Astrocyte (in vitro differentiated cells and primary cell): ENCODE data around the gene DISP1.

Experiments used
- CTCF ChIP-seq: IDR thresholded peaks from 2 replicates; pipeline ENCODE4 v1.5.1; 2011; ENCODE audit warnings: low read depth, mild to moderate bottlenecking, inconsistent platforms, low read length, moderate library complexity; ENCODE audit not compliant: insufficient read depth
- EZH2 ChIP-seq: IDR thresholded peaks from 2 replicates; pipeline ENCODE4 v1.6.1; 2012; ENCODE audit warnings: mild to moderate bottlenecking, low read length, inconsistent platforms; ENCODE audit not compliant: insufficient read depth

- TF ChIP-seq CTCF, result no peak
- no peak for TF ChIP-seq EZH2
These were observed 15.0 kb downstream of the DISP1 start for GRCh38 chr1:222829868-222830267.
